T-cell (primary cell): ENCODE measurements around the gene SUPT3H. TPM values are rescaled to one million over a fixed set of nuclear protein-coding genes. Genes with fewer than 3 reads are reported as not detected.

Source experiments
- ATAC-seq, 4 experiments: fragments of 200-7000 bp in 3 of 4; fragments of 150-1000 bp in 1 of 4; cut with Tn5 transposase; replicated peaks in 1 of 4; 1 replicate in 3 of 4; 2 replicates in 1 of 4; pipeline ENCODE4 v1.10.0; 2021; ENCODE audit warnings: moderate library complexity in 3 of 4, mild to moderate bottlenecking in 2 of 4, moderate number of reproducible peaks in 1 of 4
- CTCF ChIA-PET, 2 donors: fragments of 300-600 bp; sonication (Branson Sonifier 250); formaldehyde crosslinking; loops; one replicate each; lab custom pipeline; 2022; ENCODE audit warnings: antibody characterized with exemption in 2 of 2; lab: Charles Lee
- POLR2A ChIA-PET, 2 donors: fragments of 300-600 bp; sonication (Branson Sonifier 250); formaldehyde crosslinking; loops; one replicate each; lab custom pipeline; 2022; ENCODE audit warnings: antibody characterized with exemption in 2 of 2; lab: Charles Lee
- DNase-seq, 35 experiments: peaks; one replicate each; pipeline versions ENCODE4 v3.0.0 to v3.0.0-alpha.2; 2013 to 2023
- H3K27ac ChIP-seq: one replicate; pipeline ENCODE4 v1.5.1; 2013; ENCODE audit warnings: low read length
- H3K27me3 ChIP-seq, 2 experiments: replicated peaks in 1 of 2; 1 replicate in 1 of 2; 2 replicates in 1 of 2; pipeline versions ENCODE4 v1.6.1 to v1.7.0; 2013; ENCODE audit warnings: low read length in 1 of 2, mixed read lengths in 1 of 2; ENCODE audit not compliant: control insufficient read depth in 2 of 2, insufficient read depth in 2 of 2; ENCODE audit errors: extremely low read depth in 1 of 2
- H3K36me3 ChIP-seq, 2 donors: 1 replicate in 1 of 2; 2 replicates in 1 of 2; pipeline versions ENCODE4 v1.6.1 to v1.7.0; 2013; ENCODE audit warnings: low read length in 1 of 2; ENCODE audit not compliant: control insufficient read depth in 2 of 2, insufficient read depth in 1 of 2; ENCODE audit errors: extremely low read depth in 1 of 2
- H3K4me1 ChIP-seq, 2 experiments: 1 replicate in 1 of 2; 2 replicates in 1 of 2; pipeline versions ENCODE4 v1.6.1 to v1.7.0; 2013; ENCODE audit warnings: low read length in 2 of 2, mixed read lengths in 1 of 2; ENCODE audit not compliant: insufficient read depth in 2 of 2, control insufficient read depth in 1 of 2; ENCODE audit errors: extremely low read depth in 1 of 2
- H3K4me3 ChIP-seq, 2 donors: 1 replicate in 1 of 2; 2 replicates in 1 of 2; pipeline versions ENCODE4 v1.5.1 to v1.7.0; 2013; ENCODE audit warnings: mild to moderate bottlenecking in 2 of 2, low read length in 1 of 2, moderate library complexity in 1 of 2; ENCODE audit not compliant: control insufficient read depth in 1 of 2; ENCODE audit errors: extremely low read depth in 1 of 2
- H3K9me3 ChIP-seq: 2 replicates; pipeline ENCODE4 v1.7.0; 2013
- H3K27ac Mint-ChIP-seq, 2 donors: one replicate each; pipeline ENCODE4 v1.8.0; 2020 to 2021; ENCODE audit warnings: mild to moderate bottlenecking in 2 of 2, mixed read lengths in 2 of 2
- H3K27me3 Mint-ChIP-seq, 2 donors: one replicate each; pipeline ENCODE4 v1.8.0; 2021 to 2022; ENCODE audit warnings: mixed read lengths in 2 of 2
- H3K36me3 Mint-ChIP-seq: one replicate; pipeline ENCODE4 v1.8.0; 2021; ENCODE audit warnings: mixed read lengths
- H3K4me1 Mint-ChIP-seq, 3 donors: one replicate each; pipeline ENCODE4 v1.8.0; 2020 to 2022; ENCODE audit warnings: mixed read lengths in 3 of 3, mild to moderate bottlenecking in 1 of 3
- H3K4me3 Mint-ChIP-seq, 3 donors: one replicate each; pipeline ENCODE4 v1.8.0; 2020 to 2022; ENCODE audit warnings: mild to moderate bottlenecking in 3 of 3, mixed read lengths in 3 of 3, moderate library complexity in 3 of 3
- H3K9me3 Mint-ChIP-seq, 3 donors: one replicate each; pipeline ENCODE4 v1.8.0; 2020 to 2022; ENCODE audit warnings: mixed read lengths in 3 of 3
- WGBS: methylation state at CpG from one replicate; pipeline ENCODE4 v1.1.5; 2013; ENCODE audit warnings: missing lambda C conversion rate; ENCODE audit not compliant: insufficient coverage; 5-methylcytosine and 5-hydroxymethylcytosine counted together
- total RNA-seq, 35 experiments: library from RNA in 6 of 35; stranded (reverse) in 6 of 35; fragments of 120-200 nt in 1 of 35; gene quantifications; one replicate each; pipeline versions ENCODE4 v1.2.1 to v1.2.4 and lab custom pipeline; 2013 to 2026

The SUPT3H gene
- total RNA-seq, 5 donors from 2014 or later (not counting 1 experiment from before 2014, with no cell fraction given): 9.3 to 12.9 (median 10.7) TPM

GRCh38 chr6:45026003-45026516, 351.7 kb downstream of the SUPT3H start:
- Mint-ChIP-seq H3K9me3 (peaks cover 14 to 22% (median 14%) of the 10 kb centered on the region in 3 donors), H3K36me3 (peaks cover 15% of the 10 kb centered on the region), H3K4me3 (no peak overlapping the region), H3K27me3 (no peaks in the 10 kb centered on the region), H3K27ac (no peak overlapping the region), H3K4me1 (peaks cover 17 to 23% (median 20%) of the 10 kb centered on the region in 3 donors)
- DNase-seq (no peak), ATAC-seq (no peak)
- H3K27ac ChIP-seq: no peak overlapping the region
- WGBS: no CpG with 5 or more reads among the region's 2 CpGs
- H3K27me3 ChIP-seq: no peaks in the 10 kb centered on the region
- H3K9me3 ChIP-seq: peaks cover 7% of the 10 kb centered on the region
- peaks cover 0 to 9% of the 10 kb centered on the region in 2 experiments for H3K4me1 ChIP-seq
- ChIA-PET CTCF (interaction anchor here (0.7 kb wide), 2 partner anchors 282 to 765 kb away, joined by 5 to 7 read pairs; no protein-coding TSS in a partner anchor), POLR2A (interaction anchor here in 1 of 2 donors (0.6 to 0.7 kb wide), 2 partner anchors 238 to 1341 kb away, joined by 3 to 5 read pairs; no protein-coding TSS in a partner anchor)
- H3K4me3 ChIP-seq: no peak overlapping the region
- no peaks in the 10 kb centered on the region for H3K36me3 ChIP-seq

GRCh38 chr6:45024610-45025009, 353.1 kb downstream of the SUPT3H start:
- 87% methylated on average over 3 of the region's 3 CpGs for WGBS
- no peaks in the 10 kb centered on the region for H3K36me3 ChIP-seq
- no peak overlapping the region for H3K27ac ChIP-seq
- Mint-ChIP-seq H3K27ac (no peak overlapping the region), H3K4me1 (peaks cover 18 to 24% (median 22%) of the 10 kb centered on the region in 3 donors), H3K9me3 (peaks cover 14 to 22% (median 14%) of the 10 kb centered on the region in 3 donors), H3K36me3 (peaks cover 15% of the 10 kb centered on the region), H3K4me3 (no peak overlapping the region), H3K27me3 (no peaks in the 10 kb centered on the region)
- no peaks in the 10 kb centered on the region for H3K27me3 ChIP-seq
- ATAC-seq (no peak), DNase-seq (no peak)
- CTCF ChIA-PET: no interaction called here
- no peak overlapping the region for H3K4me3 ChIP-seq
- peaks cover 7% of the 10 kb centered on the region for H3K9me3 ChIP-seq
- peaks cover 0 to 9% of the 10 kb centered on the region in 2 experiments for H3K4me1 ChIP-seq
- POLR2A ChIA-PET: no interaction called here

- no peak overlapping the region for H3K4me3 Mint-ChIP-seq
Measured at GRCh38 chr6:45021676-45022075, 356.1 kb downstream of the SUPT3H start.

GRCh38 chr6:45012687-45013086, 365.0 kb downstream of the SUPT3H start:
- ATAC-seq (no peak), DNase-seq (no peak)
- Histone ChIP-seq H3K27ac (no peak overlapping the region), H3K9me3 (no peaks in the 10 kb centered on the region), H3K36me3 (no peaks in the 10 kb centered on the region), H3K4me1 (no peaks in the 10 kb centered on the region), H3K27me3 (no peaks in the 10 kb centered on the region), H3K4me3 (no peak overlapping the region)
- no peak overlapping the region for H3K27ac Mint-ChIP-seq
- ChIA-PET POLR2A (no interaction called here), CTCF (no interaction called here)
- H3K9me3 Mint-ChIP-seq: peaks cover 4 to 13% (median 8%) of the 10 kb centered on the region in 3 donors
- no peaks in the 10 kb centered on the region for H3K27me3 Mint-ChIP-seq
- H3K36me3 Mint-ChIP-seq: peaks cover 32% of the 10 kb centered on the region
- peaks cover 0 to 4% (median 0%) of the 10 kb centered on the region in 3 donors for H3K4me1 Mint-ChIP-seq
- H3K4me3 Mint-ChIP-seq: no peak overlapping the region

More at GRCh38 chr6:45021676-45022075, 356.1 kb downstream of the SUPT3H start:
- WGBS: no CpG with 5 or more reads among the region's 2 CpGs
- H3K9me3 ChIP-seq: no peaks in the 10 kb centered on the region
- no peak overlapping the region for H3K27ac ChIP-seq
- H3K27me3 Mint-ChIP-seq: no peaks in the 10 kb centered on the region
- ChIA-PET CTCF (interaction anchor here in 1 of 2 donors (1.2 kb wide), 1 partner anchor 216 kb away, joined by 4 read pairs; no protein-coding TSS in a partner anchor), POLR2A (no interaction called here)
- no peak overlapping the region for H3K4me3 ChIP-seq
- peaks cover 9% of the 10 kb centered on the region for H3K36me3 Mint-ChIP-seq
- peaks cover 0 to 9% of the 10 kb centered on the region in 2 experiments for H3K4me1 ChIP-seq
- no peak overlapping the region for H3K27ac Mint-ChIP-seq
- peaks cover 3 to 9% (median 6%) of the 10 kb centered on the region in 3 donors for H3K9me3 Mint-ChIP-seq
- DNase-seq (peak in 1 of 35 experiments; percentile 47), ATAC-seq (peak in 3 of 4 experiments; percentile 33 to 77 (median 37))
- H3K4me1 Mint-ChIP-seq: peaks cover 18 to 24% (median 20%) of the 10 kb centered on the region in 3 donors
- H3K36me3 ChIP-seq: no peaks in the 10 kb centered on the region
- no peaks in the 10 kb centered on the region for H3K27me3 ChIP-seq

- no peaks in the 10 kb centered on the region for H3K36me3 ChIP-seq
- ChIA-PET CTCF (interaction anchor here in 1 of 2 donors (0.7 kb wide), 1 partner anchor 92 kb away, joined by 3 read pairs; no protein-coding TSS in a partner anchor), POLR2A (no interaction called here)
- H3K27ac ChIP-seq: no peak overlapping the region
- H3K9me3 Mint-ChIP-seq: peaks cover 4 to 13% (median 8%) of the 10 kb centered on the region in 3 donors
- no peak for DNase-seq
- H3K36me3 Mint-ChIP-seq: peaks cover 31% of the 10 kb centered on the region
- H3K4me3 ChIP-seq: no peak overlapping the region
- ATAC-seq: no peak
- no peaks in the 10 kb centered on the region for H3K27me3 Mint-ChIP-seq
- peaks cover 0 to 9% (median 0%) of the 10 kb centered on the region in 3 donors for H3K4me1 Mint-ChIP-seq
- H3K4me1 ChIP-seq: no peaks in the 10 kb centered on the region
- WGBS: no CpG with 5 or more reads among the region's 3 CpGs
- H3K27ac Mint-ChIP-seq: no peak overlapping the region
- no peaks in the 10 kb centered on the region for H3K9me3 ChIP-seq
- no peak overlapping the region for H3K4me3 Mint-ChIP-seq
- H3K27me3 ChIP-seq: no peaks in the 10 kb centered on the region
Measured at GRCh38 chr6:45009576-45009975, 368.2 kb downstream of the SUPT3H start.

GRCh38 chr6:45006893-45007292, 370.8 kb downstream of the SUPT3H start:
- Histone ChIP-seq H3K36me3 (no peaks in the 10 kb centered on the region), H3K4me3 (no peak overlapping the region), H3K9me3 (no peaks in the 10 kb centered on the region), H3K27me3 (no peaks in the 10 kb centered on the region), H3K4me1 (peaks cover 0 to 3% of the 10 kb centered on the region in 2 experiments), H3K27ac (no peak overlapping the region)
- no peak for DNase-seq
- ChIA-PET CTCF (no interaction called here), POLR2A (interaction anchor here in 1 of 2 donors (0.7 kb wide), 1 partner anchor 22 kb away, joined by 8 read pairs; no protein-coding TSS in a partner anchor)
- H3K4me1 Mint-ChIP-seq: peaks cover 3 to 21% (median 10%) of the 10 kb centered on the region in 3 donors
- H3K9me3 Mint-ChIP-seq: peaks cover 0 to 2% (median under 1%) of the 10 kb centered on the region in 3 donors
- no peaks in the 10 kb centered on the region for H3K27me3 Mint-ChIP-seq
- no peak overlapping the region for H3K4me3 Mint-ChIP-seq
- no peak for ATAC-seq
- WGBS: no CpG with 5 or more reads among the region's 3 CpGs
- no peak overlapping the region for H3K27ac Mint-ChIP-seq
- H3K36me3 Mint-ChIP-seq: peaks cover 8% of the 10 kb centered on the region
